ENCODE data around the gene RUNX1.

RUNX1 gene

DNA sequence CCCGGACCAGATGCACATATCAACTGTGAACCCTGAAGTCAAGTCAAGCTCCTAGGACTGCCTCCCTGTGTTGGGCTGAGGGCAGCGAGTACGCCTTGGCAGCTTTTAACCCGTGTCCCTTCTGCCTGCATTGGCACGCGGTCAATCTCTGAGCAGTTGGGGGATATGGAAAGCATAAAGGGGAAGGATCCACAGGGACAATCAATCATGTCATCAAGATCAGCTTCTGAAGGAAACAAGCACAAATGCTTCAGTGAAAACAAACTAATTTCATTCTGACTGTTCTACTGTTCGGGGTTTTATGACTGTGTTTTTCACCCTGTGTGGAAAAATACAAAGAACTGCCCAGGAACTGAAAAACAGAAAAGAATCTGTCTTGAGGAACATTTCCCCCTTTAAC is 106.2 kb downstream of the RUNX1 start:
- H3K4me3 ChIP-seq (ENCODE audit: insufficient read depth, low read depth, low read length, poor library complexity, severe bottlenecking) = no peak overlapping the region

DNA sequence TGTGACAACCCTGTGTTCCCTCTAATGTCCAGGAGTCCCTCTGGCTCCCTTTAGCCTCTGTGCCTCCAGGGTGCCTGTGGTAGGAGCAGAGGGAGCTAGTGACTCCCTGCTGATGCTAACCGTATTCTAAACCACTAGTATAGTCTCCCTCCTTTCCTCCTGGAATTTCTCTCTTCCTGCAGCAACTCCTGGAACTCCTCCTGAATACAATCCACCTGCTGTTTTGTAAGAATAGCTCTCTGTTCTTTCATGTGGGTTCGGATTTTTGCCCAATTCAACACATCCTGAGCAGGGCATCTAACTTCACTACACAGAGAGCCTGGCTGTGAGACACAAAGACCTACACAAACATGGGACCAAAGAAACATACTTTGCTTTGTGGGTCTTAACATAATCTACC is 107.9 kb downstream of the RUNX1 start:
- Histone ChIP-seq H3K4me3 (ENCODE audit: insufficient read depth, low read depth, low read length, poor library complexity, severe bottlenecking) (no peak overlapping the region), H3K9me3 (ENCODE audit: control insufficient read depth, low read length) (no peaks in the 10 kb centered on the region), H3K4me1 (ENCODE audit: control insufficient read depth, insufficient read depth, low read length, poor library complexity, severe bottlenecking) (peaks cover 31% of the 10 kb centered on the region), H3K27ac (ENCODE audit: insufficient read depth, low read length, poor library complexity, severe bottlenecking) (no peak overlapping the region), H3K27me3 (replicated peaks; ENCODE audit: control insufficient read depth, insufficient read depth, low read length, poor library complexity, severe bottlenecking) (no peaks in the 10 kb centered on the region), H3K36me3 (ENCODE audit: control insufficient read depth, insufficient read depth, low read length) (no peaks in the 10 kb centered on the region)
- DNase-seq = no peak

More for the DNA sequence above, 106.2 kb downstream of the RUNX1 start:
- no peaks in the 10 kb centered on the region for H3K36me3 ChIP-seq (ENCODE audit: control insufficient read depth, insufficient read depth, low read length)
- no peaks in the 10 kb centered on the region for H3K27me3 ChIP-seq (replicated peaks; ENCODE audit: control insufficient read depth, insufficient read depth, low read length, poor library complexity, severe bottlenecking)
- no peaks in the 10 kb centered on the region for H3K9me3 ChIP-seq (ENCODE audit: control insufficient read depth, low read length)
- DNase-seq = no peak
- H3K27ac ChIP-seq (ENCODE audit: insufficient read depth, low read length, poor library complexity, severe bottlenecking) = no peak overlapping the region
- peaks cover 29% of the 10 kb centered on the region for H3K4me1 ChIP-seq (ENCODE audit: control insufficient read depth, insufficient read depth, low read length, poor library complexity, severe bottlenecking)

DNA sequence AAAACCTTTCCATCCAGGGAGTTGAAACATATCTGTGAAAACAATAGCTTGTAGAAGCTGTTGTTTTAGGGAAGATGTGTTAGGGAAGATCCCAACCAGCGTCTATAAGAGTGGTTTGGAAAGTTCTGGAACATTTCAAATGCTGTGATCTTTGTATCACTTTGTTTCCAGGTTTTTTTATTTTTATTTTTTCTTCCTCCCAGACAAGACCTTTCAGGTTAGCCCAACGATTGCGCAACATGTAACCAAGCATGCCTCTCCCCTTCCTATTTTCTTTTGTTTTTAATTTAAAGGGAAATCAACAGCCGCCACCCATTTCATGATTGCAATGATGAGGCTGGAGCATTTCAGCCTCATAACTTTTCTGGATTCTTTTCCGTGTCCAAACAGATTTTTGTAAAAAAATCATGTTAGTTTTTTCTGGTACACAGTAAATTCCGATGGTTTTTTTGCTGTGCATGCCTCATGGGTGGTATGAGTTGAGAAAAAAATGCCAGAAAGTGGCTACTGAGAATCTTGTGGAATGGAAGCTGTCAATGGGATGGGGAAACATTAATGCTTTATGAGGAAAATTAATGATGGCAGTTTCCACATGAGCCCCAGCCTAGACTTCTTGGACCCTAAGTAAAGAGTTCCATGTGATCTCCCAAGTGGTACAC is 109.3 kb downstream of the RUNX1 start:
- Histone ChIP-seq H3K4me1 (ENCODE audit: control insufficient read depth, insufficient read depth, low read length, poor library complexity, severe bottlenecking) (peaks cover 39% of the 10 kb centered on the region), H3K9me3 (ENCODE audit: control insufficient read depth, low read length) (no peaks in the 10 kb centered on the region), H3K27me3 (replicated peaks; ENCODE audit: control insufficient read depth, insufficient read depth, low read length, poor library complexity, severe bottlenecking) (no peaks in the 10 kb centered on the region), H3K4me3 (ENCODE audit: insufficient read depth, low read depth, low read length, poor library complexity, severe bottlenecking) (no peak overlapping the region), H3K27ac (ENCODE audit: insufficient read depth, low read length, poor library complexity, severe bottlenecking) (no peak overlapping the region), H3K36me3 (ENCODE audit: control insufficient read depth, insufficient read depth, low read length) (no peaks in the 10 kb centered on the region)
- no peak for DNase-seq

DNA sequence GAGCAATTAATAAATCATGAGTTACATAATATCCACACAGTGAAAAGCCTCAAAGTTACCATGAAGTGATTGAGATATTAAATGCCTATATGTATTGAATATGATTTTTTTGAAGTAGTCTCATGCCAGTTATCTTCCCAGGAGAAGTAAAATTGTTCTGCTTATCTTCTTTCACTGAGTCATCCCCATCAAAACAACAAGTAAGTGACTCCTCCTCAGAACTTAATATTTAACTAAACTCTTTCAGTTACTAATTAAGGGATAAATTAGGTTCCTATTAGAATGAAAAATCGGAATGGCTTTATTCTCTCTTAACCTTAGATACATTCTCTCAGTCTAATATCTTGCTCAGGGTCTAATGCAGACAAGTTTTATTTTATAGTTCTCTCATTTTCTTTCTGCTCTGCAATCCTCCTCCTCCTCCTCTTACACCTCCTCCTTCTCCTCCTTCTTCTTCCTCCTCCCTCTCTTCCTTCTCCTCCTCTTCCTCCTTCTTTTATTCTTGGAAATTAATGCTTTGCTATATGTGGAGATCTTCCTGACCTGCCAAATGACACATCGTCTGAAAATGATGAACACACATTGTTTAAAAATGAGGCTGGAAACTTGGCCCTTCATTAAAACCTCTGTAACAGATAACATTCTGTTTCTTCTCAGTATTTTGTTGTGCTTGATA is 110.9 kb downstream of the RUNX1 start:
- Histone ChIP-seq H3K4me1 (ENCODE audit: control insufficient read depth, insufficient read depth, low read length, poor library complexity, severe bottlenecking) (peaks cover 49% of the 10 kb centered on the region), H3K36me3 (ENCODE audit: control insufficient read depth, insufficient read depth, low read length) (no peaks in the 10 kb centered on the region), H3K27ac (ENCODE audit: insufficient read depth, low read length, poor library complexity, severe bottlenecking) (no peak overlapping the region), H3K9me3 (ENCODE audit: control insufficient read depth, low read length) (no peaks in the 10 kb centered on the region), H3K27me3 (replicated peaks; ENCODE audit: control insufficient read depth, insufficient read depth, low read length, poor library complexity, severe bottlenecking) (no peaks in the 10 kb centered on the region), H3K4me3 (ENCODE audit: insufficient read depth, low read depth, low read length, poor library complexity, severe bottlenecking) (no peak overlapping the region)
- DNase-seq = no peak

DNA sequence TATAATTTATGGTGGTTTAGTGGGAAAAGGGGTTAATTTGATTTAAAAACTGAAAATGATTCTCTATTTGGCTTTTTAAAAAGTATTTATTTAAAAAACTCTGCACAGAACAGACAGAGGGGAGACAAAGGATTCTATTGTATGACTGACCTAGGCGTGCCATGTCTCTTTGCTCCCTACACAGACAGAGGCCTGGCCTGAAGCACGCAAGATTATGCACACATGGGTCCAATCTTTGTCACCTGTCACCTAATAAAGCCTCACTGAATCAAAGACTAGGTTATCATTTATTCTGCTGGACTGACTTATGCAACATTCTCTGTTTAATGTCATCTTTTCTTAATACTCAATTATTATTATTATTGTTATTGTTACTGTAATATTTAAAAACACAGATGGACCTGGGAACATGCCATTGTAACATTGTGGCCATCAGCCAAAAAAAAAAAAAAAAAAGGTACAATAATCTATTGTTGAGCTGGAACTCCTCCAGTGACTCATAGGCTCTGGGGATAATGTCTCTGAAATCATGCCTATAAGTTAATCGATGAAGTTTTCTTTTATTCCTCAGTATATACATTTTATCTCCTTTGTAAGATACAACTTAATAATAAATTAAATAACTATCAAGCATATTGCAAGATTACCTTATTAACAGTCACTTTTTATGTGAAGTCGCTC is 112.1 kb downstream of the RUNX1 start:
- peak overlapping the region; percentile 53 for H3K27ac ChIP-seq (ENCODE audit: insufficient read depth, low read length, poor library complexity, severe bottlenecking)
- H3K36me3 ChIP-seq (ENCODE audit: control insufficient read depth, insufficient read depth, low read length) = no peaks in the 10 kb centered on the region
- no peaks in the 10 kb centered on the region for H3K9me3 ChIP-seq (ENCODE audit: control insufficient read depth, low read length)
- H3K4me1 ChIP-seq (ENCODE audit: control insufficient read depth, insufficient read depth, low read length, poor library complexity, severe bottlenecking) = peaks cover 59% of the 10 kb centered on the region
- H3K27me3 ChIP-seq (replicated peaks; ENCODE audit: control insufficient read depth, insufficient read depth, low read length, poor library complexity, severe bottlenecking) = no peaks in the 10 kb centered on the region
- H3K4me3 ChIP-seq (ENCODE audit: insufficient read depth, low read depth, low read length, poor library complexity, severe bottlenecking) = no peak overlapping the region
- no peak for DNase-seq

DNA sequence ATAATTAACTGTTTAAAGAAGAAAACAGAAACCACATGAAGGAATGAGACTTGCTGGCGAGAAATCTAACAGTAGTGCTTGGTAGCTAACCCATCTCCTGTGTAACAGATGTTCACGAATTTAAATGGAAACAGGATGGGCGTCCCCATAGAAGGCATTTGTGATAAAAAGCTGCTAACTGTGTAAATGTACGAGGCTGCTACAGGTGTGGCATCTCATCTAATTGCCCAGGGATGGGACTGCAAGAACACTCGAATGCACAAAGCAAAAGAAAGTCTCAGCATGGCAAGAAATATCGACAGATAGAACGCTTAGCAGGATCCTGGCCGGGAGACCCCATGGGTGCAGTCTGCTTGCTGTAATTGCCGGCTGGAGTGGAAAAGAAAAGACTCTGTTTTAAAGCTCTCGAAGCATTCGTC is 112.7 kb downstream of the RUNX1 start:
- no peak overlapping the region for H3K4me3 ChIP-seq (ENCODE audit: insufficient read depth, low read depth, low read length, poor library complexity, severe bottlenecking)
- H3K4me1 ChIP-seq (ENCODE audit: control insufficient read depth, insufficient read depth, low read length, poor library complexity, severe bottlenecking) = peaks cover 64% of the 10 kb centered on the region
- no peak for DNase-seq

DNA sequence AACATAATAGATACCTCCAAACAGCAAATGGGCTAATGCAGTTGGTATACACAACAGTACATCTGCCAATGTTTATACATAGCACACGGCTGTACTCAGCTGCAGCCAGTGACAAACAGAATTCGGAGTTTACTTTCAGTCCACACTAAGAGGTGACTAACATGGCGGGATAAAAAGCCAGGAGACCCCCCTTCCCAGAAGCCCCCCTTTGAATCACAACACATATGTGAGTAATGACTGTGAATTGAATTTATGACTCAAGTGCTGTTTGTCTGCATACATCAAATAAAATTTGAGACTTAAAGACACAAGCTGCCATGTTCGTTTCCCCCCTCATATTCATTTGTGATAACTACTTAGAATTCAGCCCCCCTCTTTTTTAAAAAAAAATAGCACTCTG is 113.2 kb downstream of the RUNX1 start:
- Histone ChIP-seq H3K27me3 (replicated peaks; ENCODE audit: control insufficient read depth, insufficient read depth, low read length, poor library complexity, severe bottlenecking) (no peaks in the 10 kb centered on the region), H3K4me1 (ENCODE audit: control insufficient read depth, insufficient read depth, low read length, poor library complexity, severe bottlenecking) (peaks cover 61% of the 10 kb centered on the region), H3K9me3 (ENCODE audit: control insufficient read depth, low read length) (no peaks in the 10 kb centered on the region), H3K4me3 (ENCODE audit: insufficient read depth, low read depth, low read length, poor library complexity, severe bottlenecking) (no peak overlapping the region), H3K36me3 (ENCODE audit: control insufficient read depth, insufficient read depth, low read length) (no peaks in the 10 kb centered on the region), H3K27ac (ENCODE audit: insufficient read depth, low read length, poor library complexity, severe bottlenecking) (peak overlapping the region; percentile 80)
- DNase-seq = no peak

More for the DNA sequence above, 112.7 kb downstream of the RUNX1 start:
- Histone ChIP-seq H3K36me3 (ENCODE audit: control insufficient read depth, insufficient read depth, low read length) (no peaks in the 10 kb centered on the region), H3K9me3 (ENCODE audit: control insufficient read depth, low read length) (no peaks in the 10 kb centered on the region), H3K27me3 (replicated peaks; ENCODE audit: control insufficient read depth, insufficient read depth, low read length, poor library complexity, severe bottlenecking) (no peaks in the 10 kb centered on the region), H3K27ac (ENCODE audit: insufficient read depth, low read length, poor library complexity, severe bottlenecking) (peak overlapping the region; percentile 53)

DNA sequence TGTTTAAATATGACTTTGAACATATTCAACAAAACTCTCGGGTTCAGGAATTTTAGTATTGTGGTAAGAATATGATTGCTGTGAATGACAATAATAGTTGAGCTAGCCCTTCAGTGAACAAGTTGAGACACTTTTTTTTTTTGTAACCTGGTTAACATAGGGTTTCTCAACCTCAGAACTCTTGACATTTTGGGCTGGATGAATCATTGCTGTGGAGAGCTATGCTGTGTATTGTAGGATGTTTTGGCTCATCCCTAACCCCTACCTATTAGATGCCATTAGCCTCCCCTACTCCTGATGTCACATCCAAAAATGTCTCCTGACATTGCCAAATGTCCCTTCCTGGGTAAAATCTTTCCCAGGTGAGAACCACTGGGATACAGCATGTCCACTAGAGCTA is 113.7 kb downstream of the RUNX1 start:
- no peak for DNase-seq
- Histone ChIP-seq H3K36me3 (ENCODE audit: control insufficient read depth, insufficient read depth, low read length) (no peaks in the 10 kb centered on the region), H3K27ac (ENCODE audit: insufficient read depth, low read length, poor library complexity, severe bottlenecking) (peak overlapping the region; percentile 80), H3K4me1 (ENCODE audit: control insufficient read depth, insufficient read depth, low read length, poor library complexity, severe bottlenecking) (peaks cover 59% of the 10 kb centered on the region), H3K4me3 (ENCODE audit: insufficient read depth, low read depth, low read length, poor library complexity, severe bottlenecking) (no peak overlapping the region), H3K9me3 (ENCODE audit: control insufficient read depth, low read length) (no peaks in the 10 kb centered on the region), H3K27me3 (replicated peaks; ENCODE audit: control insufficient read depth, insufficient read depth, low read length, poor library complexity, severe bottlenecking) (no peaks in the 10 kb centered on the region)

DNA sequence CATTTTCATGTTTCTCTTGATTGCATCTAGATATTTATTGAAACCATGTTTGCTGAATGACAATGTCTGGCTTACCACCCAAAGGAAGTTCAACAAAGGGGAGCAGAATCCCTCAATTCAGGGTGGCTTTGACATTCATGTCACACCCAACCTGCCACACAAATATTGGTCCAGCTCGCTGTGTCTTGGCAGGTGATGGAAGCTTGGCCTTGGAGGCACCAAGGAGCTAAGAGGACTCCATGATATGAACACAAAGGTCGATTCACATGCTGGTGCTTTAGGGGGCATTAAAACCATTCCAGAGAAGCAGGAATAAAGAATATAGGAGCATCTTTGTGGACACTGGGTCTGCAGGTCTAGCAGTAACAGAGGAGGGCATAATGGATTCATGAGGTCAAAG is 114.8 kb downstream of the RUNX1 start:
- no peak for DNase-seq
- Histone ChIP-seq H3K4me3 (ENCODE audit: insufficient read depth, low read depth, low read length, poor library complexity, severe bottlenecking) (no peak overlapping the region), H3K36me3 (ENCODE audit: control insufficient read depth, insufficient read depth, low read length) (no peaks in the 10 kb centered on the region), H3K9me3 (ENCODE audit: control insufficient read depth, low read length) (no peaks in the 10 kb centered on the region), H3K27ac (ENCODE audit: insufficient read depth, low read length, poor library complexity, severe bottlenecking) (peak overlapping the region; percentile 80), H3K27me3 (replicated peaks; ENCODE audit: control insufficient read depth, insufficient read depth, low read length, poor library complexity, severe bottlenecking) (no peaks in the 10 kb centered on the region), H3K4me1 (ENCODE audit: control insufficient read depth, insufficient read depth, low read length, poor library complexity, severe bottlenecking) (peaks cover 56% of the 10 kb centered on the region)
